ENCODE data around the gene MYO16.

GRCh38 chr13:109251956-109252355, 622.5 kb downstream of the MYO16 start:
- no peak for TF ChIP-seq ZNF391 (tag by site-specific recombination; IDR thresholded peaks at IDR 0.05; ENCODE audit: borderline replicate concordance, low read depth)
- TF ChIP-seq CTCF (tag by site-specific recombination; IDR thresholded peaks at IDR 0.05): no peak
- no peak for TF ChIP-seq ZNF362 (tag by site-specific recombination; IDR thresholded peaks at IDR 0.05)
- no peak for TF ChIP-seq ZNF23 (tag by site-specific recombination; IDR thresholded peaks at IDR 0.05; ENCODE audit: borderline replicate concordance)
- no peak for TF ChIP-seq ZFP41 (tag by site-specific recombination; IDR thresholded peaks at IDR 0.05; ENCODE audit: borderline replicate concordance)
- TF ChIP-seq ZNF140 (tag by site-specific recombination; IDR thresholded peaks at IDR 0.05): no peak
- TF ChIP-seq ZNF768 (tag by site-specific recombination; IDR thresholded peaks at IDR 0.05): no peak
- TF ChIP-seq ZNF558 (tag by site-specific recombination; IDR thresholded peaks at IDR 0.05): no peak

Data from HEK293 (cell line).